Natural killer cell (primary cell): Measurements from ENCODE around the gene PTPRK. TPM values are rescaled to one million over a fixed set of nuclear protein-coding genes. Genes with fewer than 3 reads are reported as not detected.

Source experiments
- ATAC-seq, 3 donors: fragments of 150-1000 bp in 2 of 3; fragments of 200-7000 bp in 1 of 3; cut with Tn5 transposase; 1 replicate in 1 of 3; 2 replicates in 2 of 3; pipeline ENCODE4 v1.10.0; 2021; ENCODE audit warnings: mild to moderate bottlenecking in 2 of 3, moderate library complexity in 2 of 3
- DNase-seq, 2 donors: peaks; one replicate each; pipeline versions ENCODE4 v3.0.0 to v3.0.0-alpha.2; 2013 to 2021; ENCODE audit warnings: mixed read lengths in 1 of 2
- H3K27ac ChIP-seq: one replicate; pipeline ENCODE4 v1.5.1; 2013; ENCODE audit warnings: mild to moderate bottlenecking, low read length
- H3K27me3 ChIP-seq: one replicate; pipeline ENCODE4 v1.6.1; 2013; ENCODE audit warnings: low read length; ENCODE audit not compliant: control insufficient read depth, insufficient read depth
- H3K36me3 ChIP-seq: one replicate; pipeline ENCODE4 v1.6.1; 2013; ENCODE audit warnings: low read length; ENCODE audit not compliant: control insufficient read depth, insufficient read depth
- H3K4me1 ChIP-seq: one replicate; pipeline ENCODE4 v1.6.1; 2013; ENCODE audit warnings: low read length; ENCODE audit not compliant: control insufficient read depth, insufficient read depth
- H3K4me3 ChIP-seq: one replicate; pipeline ENCODE4 v1.5.1; 2013; ENCODE audit warnings: low read length
- H3K9me3 ChIP-seq: one replicate; pipeline ENCODE4 v1.6.1; 2013; ENCODE audit warnings: low read length; ENCODE audit not compliant: control insufficient read depth, insufficient read depth
- H3K27ac Mint-ChIP-seq, 2 donors: one replicate each; pipeline ENCODE4 v1.8.0; 2022; ENCODE audit warnings: mild to moderate bottlenecking in 2 of 2, mixed read lengths in 2 of 2, moderate library complexity in 1 of 2
- H3K27me3 Mint-ChIP-seq, 2 donors: one replicate each; pipeline ENCODE4 v1.8.0; 2022; ENCODE audit warnings: low read depth in 2 of 2, mixed read lengths in 2 of 2
- H3K36me3 Mint-ChIP-seq: one replicate; pipeline ENCODE4 v1.8.0; 2022; ENCODE audit warnings: mixed read lengths
- H3K4me1 Mint-ChIP-seq, 2 donors: one replicate each; pipeline ENCODE4 v1.8.0; 2022; ENCODE audit warnings: mixed read lengths in 2 of 2
- H3K4me3 Mint-ChIP-seq: one replicate; pipeline ENCODE4 v1.8.0; 2022; ENCODE audit warnings: mild to moderate bottlenecking, moderate library complexity, mixed read lengths
- H3K9me3 Mint-ChIP-seq, 2 donors: one replicate each; pipeline ENCODE4 v1.8.0; 2022; ENCODE audit warnings: mixed read lengths in 2 of 2
- WGBS: methylation state at CpG from one replicate; pipeline ENCODE4 v1.1.7; 2013; ENCODE audit warnings: missing lambda C conversion rate; ENCODE audit not compliant: insufficient coverage; 5-methylcytosine and 5-hydroxymethylcytosine counted together
- intact Hi-C: fragments of 100-400 bp; cut with micrococcal nuclease; formaldehyde crosslinking; loops from one replicate; pipeline ENCODE4 v1.14.2; 2022
- total RNA-seq, 4 donors: library from RNA; stranded (reverse); fragments of 120-200 nt in 1 of 4; gene quantifications; one replicate each; pipeline versions ENCODE4 v1.2.3 to v1.2.4, GENCODE V29; 2013 to 2022
- TF ChIP-seq, protein P1 (sequence below): fragments of 200-600 bp; IDR thresholded peaks from one replicate; pipeline ENCODE4 v1.8.0; 2022; ENCODE audit warnings: antibody characterized with exemption

The PTPRK gene
- total RNA-seq, 3 donors from 2014 or later (not counting 1 experiment from before 2014, with no cell fraction given), result 0.14 to 1.2 (median 0.95) TPM

DNA sequence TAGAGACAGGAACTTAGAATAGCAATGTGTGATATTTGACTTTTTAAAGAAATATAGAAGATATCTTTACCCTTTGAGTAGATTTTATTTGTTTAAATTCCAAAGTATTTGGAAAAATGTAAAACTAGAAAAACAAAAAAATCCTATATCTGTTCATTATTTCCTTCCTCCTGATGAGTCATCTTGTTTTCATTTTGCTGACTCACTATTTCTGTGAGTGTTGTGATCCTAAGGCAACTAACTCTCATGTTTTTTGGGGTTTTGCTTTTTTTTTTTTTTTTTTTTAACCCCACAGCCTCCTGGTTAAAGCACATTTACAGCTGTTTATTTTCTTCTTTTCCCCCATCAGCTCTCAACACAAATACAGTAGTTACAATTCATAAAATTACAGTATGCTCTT lies 581.7 kb downstream of the PTPRK start:
- H3K27ac Mint-ChIP-seq, result peak overlapping the region; percentile 4 to 30
- H3K4me3 Mint-ChIP-seq, result no peak overlapping the region
- H3K36me3 Mint-ChIP-seq, result no peaks in the 10 kb centered on the region
- no peak overlapping the region for H3K27ac ChIP-seq
- ATAC-seq, result peak in 1 of 3 donors; percentile 61
- no peak overlapping the region for H3K4me3 ChIP-seq
- H3K9me3 Mint-ChIP-seq, result no peaks in the 10 kb centered on the region
- H3K27me3 Mint-ChIP-seq, result peaks cover 0 to 2% of the 10 kb centered on the region in 2 donors
- H3K27me3 ChIP-seq, result no peaks in the 10 kb centered on the region
- no peaks in the 10 kb centered on the region for H3K36me3 ChIP-seq
- no peaks in the 10 kb centered on the region for H3K4me1 ChIP-seq
- H3K9me3 ChIP-seq, result no peaks in the 10 kb centered on the region
- DNase-seq, result peak in 1 of 2 donors; percentile 53
- peaks cover 14 to 17% of the 10 kb centered on the region in 2 donors for H3K4me1 Mint-ChIP-seq
- intact Hi-C loops, result no loop called here
- TF ChIP-seq, protein P1, sequence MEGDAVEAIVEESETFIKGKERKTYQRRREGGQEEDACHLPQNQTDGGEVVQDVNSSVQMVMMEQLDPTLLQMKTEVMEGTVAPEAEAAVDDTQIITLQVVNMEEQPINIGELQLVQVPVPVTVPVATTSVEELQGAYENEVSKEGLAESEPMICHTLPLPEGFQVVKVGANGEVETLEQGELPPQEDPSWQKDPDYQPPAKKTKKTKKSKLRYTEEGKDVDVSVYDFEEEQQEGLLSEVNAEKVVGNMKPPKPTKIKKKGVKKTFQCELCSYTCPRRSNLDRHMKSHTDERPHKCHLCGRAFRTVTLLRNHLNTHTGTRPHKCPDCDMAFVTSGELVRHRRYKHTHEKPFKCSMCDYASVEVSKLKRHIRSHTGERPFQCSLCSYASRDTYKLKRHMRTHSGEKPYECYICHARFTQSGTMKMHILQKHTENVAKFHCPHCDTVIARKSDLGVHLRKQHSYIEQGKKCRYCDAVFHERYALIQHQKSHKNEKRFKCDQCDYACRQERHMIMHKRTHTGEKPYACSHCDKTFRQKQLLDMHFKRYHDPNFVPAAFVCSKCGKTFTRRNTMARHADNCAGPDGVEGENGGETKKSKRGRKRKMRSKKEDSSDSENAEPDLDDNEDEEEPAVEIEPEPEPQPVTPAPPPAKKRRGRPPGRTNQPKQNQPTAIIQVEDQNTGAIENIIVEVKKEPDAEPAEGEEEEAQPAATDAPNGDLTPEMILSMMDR, result no peak

DNA sequence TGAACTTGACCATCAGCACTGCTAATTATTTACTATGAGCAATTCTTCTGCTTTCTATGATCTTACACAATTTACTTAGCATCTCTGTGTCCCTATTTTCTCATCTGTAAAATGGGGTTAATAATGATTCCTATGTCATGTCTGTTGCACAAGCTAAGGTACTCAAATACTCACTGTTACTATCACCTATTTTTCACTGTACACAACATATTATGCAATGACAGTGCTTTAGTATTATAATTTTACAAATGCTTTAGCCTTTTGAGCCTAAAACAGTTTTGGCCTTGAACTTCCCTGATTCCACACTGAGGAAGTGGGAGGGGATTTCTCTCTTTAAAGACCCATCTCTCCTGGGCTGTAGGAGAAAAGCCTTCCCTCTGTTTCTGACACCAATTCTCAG lies 582.7 kb downstream of the PTPRK start:
- H3K9me3 ChIP-seq, result peaks cover 2% of the 10 kb centered on the region
- no peak for ATAC-seq
- H3K27me3 Mint-ChIP-seq, result peaks cover 0 to 2% of the 10 kb centered on the region in 2 donors
- no peak overlapping the region for H3K4me3 Mint-ChIP-seq
- no peaks in the 10 kb centered on the region for H3K36me3 ChIP-seq
- TF ChIP-seq, protein P1, result no peak
- no peak overlapping the region for H3K27ac ChIP-seq
- peaks cover 0 to 3% of the 10 kb centered on the region in 2 donors for H3K9me3 Mint-ChIP-seq
- DNase-seq, result no peak
- no peak overlapping the region for H3K4me3 ChIP-seq
- H3K4me1 ChIP-seq, result no peaks in the 10 kb centered on the region
- H3K27ac Mint-ChIP-seq, result peak overlapping the region; percentile 11 to 39
- no peaks in the 10 kb centered on the region for H3K27me3 ChIP-seq
- H3K4me1 Mint-ChIP-seq, result peaks cover 14 to 17% of the 10 kb centered on the region in 2 donors
- H3K36me3 Mint-ChIP-seq, result no peaks in the 10 kb centered on the region
- intact Hi-C loops, result no loop called here

DNA sequence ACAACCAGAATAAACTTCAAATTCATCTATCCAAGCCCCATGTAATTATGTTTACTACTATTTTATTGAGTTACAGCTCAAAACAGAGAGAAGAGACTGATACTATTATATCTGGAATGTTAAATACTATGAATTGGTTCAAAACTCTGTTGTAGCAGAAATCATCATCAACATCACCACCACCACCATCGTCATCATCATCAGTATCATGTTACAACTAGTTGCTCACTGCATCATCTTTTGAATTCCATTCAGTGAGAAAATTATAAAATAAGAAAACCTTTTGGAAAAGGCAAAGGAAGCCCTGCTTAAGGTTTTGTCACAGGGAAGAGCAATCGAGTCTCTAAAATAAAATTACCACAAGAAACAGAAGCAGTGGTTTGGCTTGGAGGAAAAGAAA lies 583.3 kb downstream of the PTPRK start:
- Histone ChIP-seq H3K4me1 (no peaks in the 10 kb centered on the region), H3K27me3 (no peaks in the 10 kb centered on the region), H3K4me3 (no peak overlapping the region), H3K27ac (no peak overlapping the region), H3K36me3 (no peaks in the 10 kb centered on the region), H3K9me3 (peaks cover 6% of the 10 kb centered on the region)
- Mint-ChIP-seq H3K27me3 (no peaks in the 10 kb centered on the region), H3K36me3 (no peaks in the 10 kb centered on the region), H3K27ac (peak overlapping the region in 1 of 2 donors; percentile 39), H3K4me3 (no peak overlapping the region), H3K4me1 (peaks cover 14 to 17% of the 10 kb centered on the region in 2 donors), H3K9me3 (peaks cover 0 to 5% of the 10 kb centered on the region in 2 donors)
- TF ChIP-seq, protein P1, result no peak
- no peak for ATAC-seq
- WGBS, result 80% methylated on average over 1 of the region's 2 CpGs
- DNase-seq, result no peak
- intact Hi-C loops, result no loop called here

DNA sequence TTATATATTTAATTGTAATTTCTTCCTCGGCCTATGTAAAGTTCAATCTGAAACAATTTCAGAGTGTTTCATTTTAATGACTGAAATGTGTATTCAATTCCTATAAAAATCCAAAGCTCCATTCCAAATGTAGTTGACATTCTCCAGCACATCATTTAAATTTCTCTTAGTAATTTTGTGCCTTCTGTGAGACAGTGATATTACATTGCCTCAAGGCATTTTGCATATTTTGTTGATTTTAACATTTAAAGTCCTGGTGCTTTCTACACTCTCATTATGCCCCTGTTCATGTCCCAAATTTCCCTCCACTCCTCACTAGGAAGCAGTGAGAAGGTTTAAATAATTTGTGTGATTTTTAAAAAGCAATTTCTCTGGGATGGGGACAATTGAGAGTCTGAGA lies 585.4 kb downstream of the PTPRK start:
- Histone ChIP-seq H3K4me3 (no peak overlapping the region), H3K27ac (peak overlapping the region; percentile 66), H3K4me1 (no peaks in the 10 kb centered on the region), H3K27me3 (no peaks in the 10 kb centered on the region), H3K36me3 (no peaks in the 10 kb centered on the region), H3K9me3 (peaks cover 6% of the 10 kb centered on the region)
- H3K9me3 Mint-ChIP-seq, result peaks cover 0 to 5% of the 10 kb centered on the region in 2 donors
- no peaks in the 10 kb centered on the region for H3K27me3 Mint-ChIP-seq
- no peaks in the 10 kb centered on the region for H3K36me3 Mint-ChIP-seq
- no peak for ATAC-seq
- H3K4me3 Mint-ChIP-seq, result no peak overlapping the region
- DNase-seq, result no peak
- intact Hi-C loops, result no loop called here
- peaks cover 14 to 17% of the 10 kb centered on the region in 2 donors for H3K4me1 Mint-ChIP-seq
- peak overlapping the region; percentile 50 to 76 for H3K27ac Mint-ChIP-seq
- TF ChIP-seq, protein P1, result no peak
- WGBS, result no CpG with 5 or more reads among the region's 1 CpG
